Suprapubic skin (tissue), 4 donors: ENCODE measurements around the gene SETD7.

Experiments used
- POLR2A ChIP-seq, 2 donors: fragments of 450-650 bp; IDR thresholded peaks; one replicate each; pipeline ENCODE4 v1.6.1; 2017; ENCODE audit warnings: antibody characterized with exemption in 2 of 2, mild to moderate bottlenecking in 2 of 2, moderate library complexity in 2 of 2
- POLR2AphosphoS5 ChIP-seq, 3 donors: sonication (generic); formaldehyde crosslinking; IDR thresholded peaks; one replicate each; pipeline ENCODE4 v1.6.1; 2017; ENCODE audit warnings: antibody characterized with exemption in 3 of 3
- TF ChIP-seq, protein P1 (sequence below), 2 donors: fragments of 200-600 bp in 1 of 2; fragments of 450-650 bp in 1 of 2; sonication (generic) in 1 of 2; IDR thresholded peaks; one replicate each; pipeline ENCODE4 v1.5.1; 2016 to 2019; ENCODE audit warnings: antibody characterized with exemption in 2 of 2, mild to moderate bottlenecking in 1 of 2, moderate library complexity in 1 of 2

DNA sequence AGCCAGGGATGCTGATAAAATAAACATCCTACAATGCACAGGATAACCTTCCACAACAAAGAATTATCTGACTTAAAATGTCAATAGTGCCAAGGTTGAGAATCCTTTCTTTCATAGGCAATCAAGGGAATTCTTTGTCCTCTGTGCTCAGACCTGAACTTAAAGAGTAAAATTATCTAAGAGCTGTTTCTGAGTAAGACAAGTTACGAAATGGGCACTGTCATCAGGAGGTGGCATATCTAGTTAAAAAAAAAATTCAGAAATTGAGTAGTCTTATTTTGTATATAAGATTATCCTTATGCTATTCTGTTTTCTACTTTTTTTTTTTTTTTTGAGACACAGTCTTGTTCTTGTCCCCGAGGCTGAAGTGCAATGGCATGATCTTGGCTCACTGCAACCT, 105.4 kb downstream of the SETD7 start:
- TF ChIP-seq POLR2A (IDR thresholded peaks at IDR 0.05) (no peak), POLR2AphosphoS5 (IDR thresholded peaks at IDR 0.05) (no peak)
- TF ChIP-seq, protein P1, sequence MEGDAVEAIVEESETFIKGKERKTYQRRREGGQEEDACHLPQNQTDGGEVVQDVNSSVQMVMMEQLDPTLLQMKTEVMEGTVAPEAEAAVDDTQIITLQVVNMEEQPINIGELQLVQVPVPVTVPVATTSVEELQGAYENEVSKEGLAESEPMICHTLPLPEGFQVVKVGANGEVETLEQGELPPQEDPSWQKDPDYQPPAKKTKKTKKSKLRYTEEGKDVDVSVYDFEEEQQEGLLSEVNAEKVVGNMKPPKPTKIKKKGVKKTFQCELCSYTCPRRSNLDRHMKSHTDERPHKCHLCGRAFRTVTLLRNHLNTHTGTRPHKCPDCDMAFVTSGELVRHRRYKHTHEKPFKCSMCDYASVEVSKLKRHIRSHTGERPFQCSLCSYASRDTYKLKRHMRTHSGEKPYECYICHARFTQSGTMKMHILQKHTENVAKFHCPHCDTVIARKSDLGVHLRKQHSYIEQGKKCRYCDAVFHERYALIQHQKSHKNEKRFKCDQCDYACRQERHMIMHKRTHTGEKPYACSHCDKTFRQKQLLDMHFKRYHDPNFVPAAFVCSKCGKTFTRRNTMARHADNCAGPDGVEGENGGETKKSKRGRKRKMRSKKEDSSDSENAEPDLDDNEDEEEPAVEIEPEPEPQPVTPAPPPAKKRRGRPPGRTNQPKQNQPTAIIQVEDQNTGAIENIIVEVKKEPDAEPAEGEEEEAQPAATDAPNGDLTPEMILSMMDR (IDR thresholded peaks at IDR 0.05): no peak
